GM11168 (cell line): ENCODE results near the gene PDE7B.

Source experiments
- in situ Hi-C: fragments of 300-500 bp; cut with MboI; formaldehyde crosslinking; loops from one replicate; pipeline ENCODE4 v1.12.0; 2022; ENCODE audit warnings: low sequenced_read_pairs; ENCODE audit not compliant: unreplicated experiment

PDE7B gene

GRCh38 chr6:135972586-135972985 lies 121.1 kb downstream of the PDE7B start:
- in situ Hi-C loops: no loop called here

GRCh38 chr6:135974426-135974825 lies 122.9 kb downstream of the PDE7B start:
- in situ Hi-C loops: no loop called here

DNA sequence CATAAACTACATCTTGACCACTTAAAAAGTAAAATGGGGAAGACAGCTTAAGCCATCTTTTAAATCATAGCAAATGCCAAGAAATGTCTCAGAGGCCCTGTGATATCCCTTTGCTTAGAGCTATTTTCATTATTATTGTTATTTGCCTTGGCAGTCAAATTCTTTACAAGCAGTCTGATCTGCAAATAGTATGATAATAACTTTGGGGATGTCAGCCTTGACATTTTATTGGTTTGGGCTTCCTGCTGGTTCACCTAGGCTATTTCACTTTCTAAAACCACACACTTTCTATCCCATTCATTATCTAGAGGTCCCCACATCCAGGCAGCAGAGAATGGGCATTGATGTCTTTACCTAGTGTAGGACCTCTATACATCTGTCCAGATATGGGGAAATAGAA lies 125.1 kb downstream of the PDE7B start:
- in situ Hi-C loops: no loop called here

DNA sequence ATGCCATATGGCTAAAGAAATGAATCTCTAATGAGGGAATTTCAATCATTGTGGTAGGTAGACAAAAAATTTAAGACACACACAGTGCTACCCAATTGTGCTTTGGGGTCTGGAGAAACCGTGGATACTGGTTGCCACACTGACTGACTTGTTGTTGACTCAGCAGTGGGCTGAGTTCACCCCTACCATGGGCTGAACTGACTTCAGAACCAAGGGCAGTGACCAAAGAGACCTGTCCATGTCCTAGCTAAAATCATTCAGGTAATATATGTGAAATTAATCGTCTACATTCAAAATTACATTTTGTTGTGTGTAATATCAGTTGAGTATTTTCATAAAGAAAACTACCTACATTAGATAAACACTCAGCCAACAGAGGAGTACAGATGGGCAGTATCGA lies 131.6 kb downstream of the PDE7B start:
- in situ Hi-C loops: no loop called here

GRCh38 chr6:135983718-135984343 lies 132.3 kb downstream of the PDE7B start:
- in situ Hi-C loops: no loop called here

- in situ Hi-C loops: no loop called here
These were observed 134.0 kb downstream of the PDE7B start for GRCh38 chr6:135985471-135985870.

DNA sequence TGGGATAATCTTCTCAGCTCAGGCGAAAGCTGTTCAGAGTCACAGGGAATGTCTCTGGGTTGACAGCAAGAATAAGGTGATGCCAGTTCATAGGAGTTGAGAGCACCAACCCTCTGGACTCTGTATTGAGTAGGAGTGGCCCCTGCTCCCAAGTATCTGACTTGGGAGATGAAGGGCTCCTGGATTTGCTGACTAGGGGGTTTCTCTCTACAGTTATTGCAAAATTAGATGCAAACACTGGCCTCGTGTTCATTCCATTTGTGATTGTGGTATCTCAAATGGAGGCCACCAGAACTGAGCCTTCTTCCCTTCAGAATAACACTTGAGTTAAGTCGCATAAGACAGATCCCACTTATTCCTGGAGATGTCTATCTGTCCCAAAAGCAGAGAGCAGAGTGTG lies 135.7 kb downstream of the PDE7B start:
- in situ Hi-C loops: no loop called here

DNA sequence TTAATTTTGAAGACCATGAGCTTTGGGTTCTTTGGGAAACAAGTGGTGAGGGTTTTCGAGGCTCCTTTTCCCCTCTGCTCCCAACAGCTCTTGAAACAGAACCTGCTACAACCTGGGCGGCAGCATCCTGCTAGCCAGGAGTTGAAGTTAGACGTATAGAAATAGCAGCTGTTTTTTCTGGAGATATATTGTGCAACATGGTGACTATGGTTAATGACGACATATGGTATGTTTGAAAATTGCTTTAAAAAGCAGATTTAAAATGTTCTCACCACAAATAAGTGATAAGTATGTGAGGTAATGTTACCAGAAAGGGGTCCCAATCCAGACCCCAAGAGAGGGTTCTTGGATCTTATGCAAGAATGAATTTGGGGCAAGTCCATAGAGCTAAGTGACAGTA lies 138.9 kb downstream of the PDE7B start:
- in situ Hi-C loops: no loop called here

DNA sequence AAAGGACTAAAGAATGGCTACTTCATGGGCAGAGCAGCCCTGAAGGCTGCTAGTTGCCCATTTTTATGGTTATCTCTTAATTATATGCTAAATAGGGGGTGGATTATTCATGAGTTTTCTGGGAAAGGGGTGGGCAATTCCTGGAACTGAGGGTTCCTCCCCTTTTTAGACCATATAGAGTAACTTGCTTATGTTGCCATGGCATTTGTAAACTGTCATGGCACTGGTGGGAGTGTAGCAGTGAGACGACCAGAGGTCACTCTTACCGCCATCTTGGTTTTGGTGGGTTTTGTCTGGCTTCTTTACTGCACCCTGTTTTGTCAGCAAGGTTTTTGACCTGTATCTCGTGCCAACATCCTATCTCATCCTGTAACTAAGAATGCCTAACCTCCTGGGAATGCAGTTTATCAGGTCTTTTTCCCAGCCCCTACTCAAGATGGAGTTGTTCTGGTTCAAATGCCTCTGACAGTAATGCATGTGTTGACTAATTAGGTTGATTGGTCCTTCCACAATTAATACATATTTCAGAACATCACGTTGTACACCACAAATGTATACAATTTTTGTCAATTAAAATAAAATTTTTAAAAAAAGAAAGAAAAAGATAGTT lies 139.5 kb downstream of the PDE7B start:
- in situ Hi-C loops: no loop called here

DNA sequence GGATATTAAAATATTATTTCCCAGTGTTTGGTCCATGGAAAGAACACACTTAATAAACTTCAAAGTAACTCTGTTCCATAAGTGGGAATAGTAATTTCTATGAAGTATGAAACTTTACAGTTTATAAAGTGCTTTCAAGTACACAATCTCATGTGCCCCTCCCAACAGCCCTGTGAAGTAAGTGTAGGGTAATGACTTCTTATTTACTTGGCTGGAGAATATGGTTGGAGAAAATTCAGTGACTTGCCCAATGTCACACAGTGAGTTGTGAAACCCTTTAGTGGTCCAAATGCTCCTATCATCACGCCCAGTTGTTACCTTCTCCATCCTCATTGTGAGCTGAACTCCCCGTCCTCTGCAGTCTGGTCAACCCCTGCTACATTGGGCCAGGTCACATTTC lies 141.2 kb downstream of the PDE7B start:
- in situ Hi-C loops: no loop called here

DNA sequence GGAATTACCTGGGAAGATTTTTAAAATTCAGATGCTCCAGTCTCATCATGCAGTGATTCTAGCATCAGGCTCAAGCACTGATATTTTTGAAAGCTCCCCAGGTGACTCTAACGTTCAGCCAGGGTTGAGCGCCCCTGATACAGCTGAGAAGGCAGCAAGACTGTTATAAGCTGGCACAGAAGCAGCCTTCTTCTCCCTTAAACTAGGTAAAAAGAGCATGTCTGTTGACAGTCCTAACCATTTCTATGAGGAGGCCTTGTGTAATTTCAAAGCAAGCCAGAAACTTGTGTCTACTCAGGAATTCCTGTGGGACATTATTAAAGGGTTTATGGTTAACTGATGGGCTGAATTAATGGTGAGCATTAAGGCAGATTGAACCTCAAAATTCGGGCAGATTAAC lies 141.9 kb downstream of the PDE7B start:
- in situ Hi-C loops: no loop called here

DNA sequence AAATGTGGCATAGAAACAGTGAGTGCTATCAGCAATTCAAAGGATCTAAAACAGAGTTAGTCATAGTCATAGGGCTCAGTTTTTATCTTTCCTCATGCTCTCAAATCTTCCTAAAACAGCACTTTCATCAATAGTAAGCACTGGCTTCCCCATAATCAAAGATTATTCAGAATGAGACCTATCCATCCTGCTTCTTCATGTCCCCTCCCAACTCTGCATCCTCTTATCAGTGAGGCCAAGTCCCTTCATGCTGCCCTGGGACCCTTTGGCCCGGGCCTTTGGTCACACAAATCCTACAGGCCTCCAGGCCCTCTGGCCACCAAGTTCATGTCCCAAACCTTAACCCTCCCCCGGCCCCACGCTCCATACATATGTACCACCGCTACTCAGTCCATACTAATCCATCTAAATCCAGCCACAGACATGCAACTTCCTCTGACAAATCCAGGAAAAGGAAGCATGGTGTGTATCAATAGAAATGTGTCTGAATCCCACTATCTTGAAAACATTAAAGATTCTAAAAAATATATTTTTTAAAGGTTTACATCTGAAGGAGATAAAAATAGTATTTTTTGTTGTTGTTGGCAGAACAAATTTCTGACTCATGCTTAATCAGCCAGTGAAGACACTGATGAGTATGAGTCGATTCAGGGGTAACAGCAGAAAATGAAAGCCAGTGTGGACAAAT lies 143.5 kb downstream of the PDE7B start:
- in situ Hi-C loops: no loop called here

DNA sequence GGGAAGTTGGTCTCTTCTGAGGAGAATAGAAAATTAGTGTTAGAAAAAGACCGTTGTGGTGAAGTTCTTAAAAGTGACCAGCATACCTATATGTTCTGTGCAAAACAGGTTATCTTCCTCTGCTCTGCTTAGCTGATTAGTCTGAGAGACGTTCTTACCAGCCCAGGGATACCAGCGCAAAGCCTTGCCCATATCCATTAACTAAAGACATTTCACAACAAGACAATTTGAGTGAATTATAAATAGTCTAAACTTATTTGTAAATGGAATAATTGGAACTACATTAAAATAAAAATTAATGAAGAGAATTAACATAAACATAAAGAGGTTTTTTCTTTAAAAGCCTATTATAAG lies 144.0 kb downstream of the PDE7B start:
- in situ Hi-C loops: no loop called here

DNA sequence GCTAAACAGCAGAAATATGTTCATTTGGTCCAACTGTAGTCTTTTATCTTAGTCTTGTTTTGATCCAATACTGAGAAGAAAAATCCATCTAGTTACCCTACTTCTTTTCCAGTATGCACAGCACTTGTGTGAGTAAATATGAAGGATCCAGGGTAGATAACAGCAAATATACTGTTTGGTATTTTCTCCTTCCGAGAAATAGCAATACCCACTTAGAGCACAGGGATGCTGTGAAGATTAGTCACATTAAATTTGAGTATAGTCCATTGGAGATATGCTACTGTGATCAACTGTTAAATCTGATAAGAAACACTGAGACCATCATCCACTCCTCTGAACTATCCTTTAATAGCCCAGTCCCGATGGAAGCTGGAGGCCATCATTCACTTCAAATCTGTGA lies 145.2 kb downstream of the PDE7B start:
- in situ Hi-C loops: no loop called here

DNA sequence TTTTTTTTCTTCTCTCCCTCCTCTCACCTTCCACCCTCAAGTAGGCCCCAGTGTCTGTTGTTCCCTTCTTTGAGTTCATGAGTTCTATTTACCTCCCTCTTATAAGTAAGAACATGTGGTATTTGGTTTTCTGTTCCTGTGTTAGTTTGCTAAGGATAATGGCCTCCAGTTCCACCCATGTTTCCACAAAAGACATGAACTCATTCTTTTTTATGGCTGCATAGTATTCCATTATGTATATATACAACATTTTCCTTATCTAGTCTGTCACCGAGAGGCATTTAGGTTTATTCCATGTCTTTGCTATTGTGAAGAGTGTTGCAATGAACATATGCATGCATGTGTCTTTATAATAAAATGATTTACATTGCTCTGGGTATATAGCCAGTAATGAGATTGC lies 147.9 kb downstream of the PDE7B start:
- in situ Hi-C loops: no loop called here

DNA sequence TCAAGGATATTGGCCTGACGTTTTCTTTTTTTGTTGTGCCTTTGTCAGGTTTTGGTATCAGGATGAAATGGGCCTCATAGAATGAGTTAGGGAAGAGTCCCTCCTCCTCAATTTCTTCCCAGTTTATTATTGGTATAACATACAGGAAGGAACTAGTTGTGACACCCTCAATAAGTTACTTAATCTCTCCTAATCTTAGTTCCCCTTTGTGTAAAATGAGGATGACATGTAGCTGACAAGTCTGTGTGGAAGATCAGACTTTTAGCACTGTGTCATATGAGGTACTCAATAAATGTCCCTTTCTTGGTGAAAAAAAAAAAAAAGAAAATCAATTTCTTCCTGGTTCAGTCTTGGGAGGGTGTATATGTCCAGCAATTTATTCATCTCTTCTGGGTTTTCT lies 155.8 kb downstream of the PDE7B start:
- in situ Hi-C loops: no loop called here

DNA sequence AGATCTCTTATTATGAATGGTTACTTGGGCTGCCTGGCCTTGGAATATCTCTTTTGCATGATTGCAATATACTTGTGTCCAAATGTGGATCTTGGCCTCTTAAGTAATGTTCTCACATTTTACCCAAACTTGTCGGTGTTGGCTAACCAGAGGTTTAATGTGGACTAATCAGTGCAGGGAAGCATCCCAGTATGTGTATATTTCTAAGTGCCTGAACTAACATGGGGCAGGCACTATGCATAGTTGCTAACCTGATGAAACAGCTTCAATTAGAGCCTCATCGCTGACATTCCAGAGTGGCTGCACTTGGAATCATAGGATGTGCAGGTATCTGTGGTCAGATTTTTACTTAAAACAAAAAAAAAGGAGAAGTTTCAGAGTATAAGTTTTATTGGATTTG lies 160.0 kb downstream of the PDE7B start:
- in situ Hi-C loops: no loop called here

- in situ Hi-C loops: no loop called here
These were observed 160.8 kb downstream of the PDE7B start for GRCh38 chr6:136012198-136012887.

DNA sequence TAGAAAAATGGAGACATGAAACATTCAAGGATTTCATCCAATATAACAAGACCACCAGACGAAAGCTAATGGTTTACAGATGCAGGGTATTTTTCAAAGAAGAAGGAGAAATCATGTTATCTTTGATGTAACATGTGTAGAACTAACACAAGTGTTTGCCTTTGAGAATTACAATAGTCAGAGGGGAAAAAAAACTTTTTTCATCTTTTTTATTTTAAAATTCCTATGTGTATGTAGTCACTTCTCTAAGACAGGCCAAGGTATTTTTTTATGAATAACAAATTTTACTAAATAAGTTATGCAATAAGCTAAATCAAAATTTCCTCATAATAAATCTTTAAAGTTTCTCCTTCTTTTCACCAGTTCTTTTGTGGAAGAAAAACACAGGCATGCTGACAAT lies 161.4 kb downstream of the PDE7B start:
- in situ Hi-C loops: no loop called here

DNA sequence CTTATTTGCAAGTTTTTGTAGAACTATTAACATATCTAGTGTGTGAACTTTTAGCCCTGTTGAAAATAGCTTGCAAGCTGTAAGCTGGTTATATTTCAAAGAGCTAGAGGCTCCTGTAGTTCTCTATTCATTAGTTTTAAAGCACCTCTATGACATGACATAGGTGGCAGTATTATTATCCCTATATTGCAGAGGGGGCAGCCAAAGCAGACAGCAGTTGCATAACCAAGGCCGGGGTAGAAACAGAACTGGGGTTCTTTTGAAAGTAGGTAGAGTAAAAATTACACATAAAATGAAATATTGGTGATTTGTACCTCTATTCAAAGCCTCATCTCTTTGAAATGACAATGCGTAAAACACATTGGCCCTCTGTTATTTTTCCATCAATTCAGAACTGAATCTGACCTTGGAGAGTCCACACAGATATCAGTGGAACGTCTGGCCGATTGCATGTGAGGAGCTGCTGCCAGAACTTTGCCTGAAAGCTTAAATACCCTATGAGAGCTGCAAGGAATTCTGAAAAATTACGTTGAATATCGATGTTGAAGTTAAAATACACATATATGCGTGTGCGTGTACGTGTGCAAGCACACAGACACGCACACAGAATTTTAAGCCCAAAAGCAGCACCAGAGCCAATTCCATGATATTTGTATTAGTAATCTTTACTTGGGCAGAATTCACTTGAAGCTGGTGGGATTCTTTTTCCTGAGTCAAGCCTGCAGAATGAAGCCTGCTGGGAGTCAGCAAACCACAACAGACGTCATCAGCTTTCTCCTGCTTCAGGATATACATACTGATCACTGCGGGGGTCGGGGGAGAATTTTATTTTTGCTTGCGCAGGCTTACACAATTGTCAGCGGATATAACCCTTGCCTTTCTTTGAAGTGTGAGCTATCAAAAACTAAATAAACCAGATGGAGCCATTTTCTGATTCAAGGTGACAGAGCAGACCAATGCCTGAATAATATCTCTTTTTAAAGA lies 163.2 kb downstream of the PDE7B start:
- in situ Hi-C loops: no loop called here
